HG03025 (cell line): ENCODE results near the gene PRIM2.
"Not testable (repeated sequence)": the region's sequence is repeated elsewhere in the genome, so short reads cannot be mapped to it uniquely, and the experiment has no call there.

Experiments used
- ATAC-seq: cut with Tn5 transposase; IDR thresholded peaks from one replicate; pipeline ENCODE4 v1.9.1; 2021; ENCODE audit warnings: mild to moderate bottlenecking, moderate library complexity; ENCODE audit not compliant: unreplicated experiment, low FRiP score

PRIM2 gene

GRCh38 chr6:57358319-57358718 is 40.9 kb downstream of the PRIM2 start:
- ATAC-seq = not testable (repeated sequence)

- ATAC-seq = not testable (repeated sequence)
These were observed 42.3 kb downstream of the PRIM2 start for GRCh38 chr6:57359766-57360165.

- not testable (repeated sequence) for ATAC-seq
These were observed 44.9 kb downstream of the PRIM2 start for GRCh38 chr6:57362340-57362739.

GRCh38 chr6:57365076-57365583 is 47.7 kb downstream of the PRIM2 start:
- ATAC-seq = not testable (repeated sequence)

- not testable (repeated sequence) for ATAC-seq
These were observed 51.7 kb downstream of the PRIM2 start for GRCh38 chr6:57368965-57369731.

GRCh38 chr6:57371779-57372178 is 54.3 kb downstream of the PRIM2 start:
- not testable (repeated sequence) for ATAC-seq

GRCh38 chr6:57374764-57375163 is 57.3 kb downstream of the PRIM2 start:
- not testable (repeated sequence) for ATAC-seq

- not testable (repeated sequence) for ATAC-seq
These were observed 58.7 kb downstream of the PRIM2 start for GRCh38 chr6:57376083-57376482.

GRCh38 chr6:57389038-57389592 is 71.7 kb downstream of the PRIM2 start:
- ATAC-seq = not testable (repeated sequence)

- ATAC-seq = not testable (repeated sequence)
These were observed 73.4 kb downstream of the PRIM2 start for GRCh38 chr6:57390818-57391217.

GRCh38 chr6:57392047-57392446 is 74.6 kb downstream of the PRIM2 start:
- not testable (repeated sequence) for ATAC-seq

GRCh38 chr6:57419341-57419740 is 101.9 kb downstream of the PRIM2 start:
- ATAC-seq = not testable (repeated sequence)

- no peak for ATAC-seq
These were observed 104.1 kb downstream of the PRIM2 start for GRCh38 chr6:57421503-57421902.

- no peak for ATAC-seq
These were observed 106.0 kb downstream of the PRIM2 start for GRCh38 chr6:57423468-57423867.

- not testable (repeated sequence) for ATAC-seq
These were observed 114.3 kb downstream of the PRIM2 start for GRCh38 chr6:57431742-57432141.

GRCh38 chr6:57432157-57432556 is 114.7 kb downstream of the PRIM2 start:
- no peak for ATAC-seq

- ATAC-seq = no peak
These were observed 115.7 kb downstream of the PRIM2 start for GRCh38 chr6:57432919-57433684.

GRCh38 chr6:57433790-57434189 is 116.4 kb downstream of the PRIM2 start:
- not testable (repeated sequence) for ATAC-seq

- ATAC-seq = no peak
These were observed 117.5 kb downstream of the PRIM2 start for GRCh38 chr6:57434944-57435343.

- ATAC-seq = no peak
These were observed 118.2 kb downstream of the PRIM2 start for GRCh38 chr6:57435475-57436160.
